ENCODE measurements around the gene MAPK10.

DNA sequence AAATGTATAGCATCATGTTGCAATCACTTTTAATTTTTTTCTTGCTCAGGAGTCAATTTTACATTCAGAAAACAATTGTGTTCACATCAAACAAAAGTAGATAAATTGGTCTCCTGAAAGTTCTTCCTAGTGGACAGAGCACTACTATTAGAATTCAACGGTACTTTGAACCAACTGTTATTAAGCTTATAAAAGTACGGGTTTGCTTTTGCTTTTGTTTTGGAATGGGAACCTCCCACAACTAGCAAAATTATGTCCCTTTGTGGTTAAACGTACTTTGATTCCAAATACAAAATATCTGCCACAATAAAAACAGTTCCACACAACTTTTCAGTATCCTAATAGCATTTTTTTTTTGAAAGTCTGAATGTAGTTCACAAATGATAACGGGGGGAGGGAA, 8.6 kb upstream of the MAPK10 start:
- TF ChIP-seq POLR2A (IDR thresholded peaks at IDR 0.05) (no peak), CTCF (IDR thresholded peaks at IDR 0.05) (no peak)
